Hindlimb muscle (tissue), 1 donor: ENCODE results near the gene ABCC3. TPM values are rescaled to one million over a fixed set of nuclear protein-coding genes. Genes with fewer than 3 reads are reported as not detected.
A peak's percentile ranks its signal among the peaks of the same experiment; 100 is the strongest.

Experiments used
- DNase-seq: peaks from one replicate; pipeline ENCODE4 v3.0.0-alpha.2; 2013
- polyA plus RNA-seq: library from polyadenylated mRNA; unstranded; fragments of 120-200 nt; gene quantifications from one replicate; pipeline ENCODE4 v1.2.1, GENCODE V29; 2013; ENCODE audit not compliant: insufficient read length

Gene ABCC3
- polyA plus RNA-seq, 1 donor, result 0.66 TPM

DNA sequence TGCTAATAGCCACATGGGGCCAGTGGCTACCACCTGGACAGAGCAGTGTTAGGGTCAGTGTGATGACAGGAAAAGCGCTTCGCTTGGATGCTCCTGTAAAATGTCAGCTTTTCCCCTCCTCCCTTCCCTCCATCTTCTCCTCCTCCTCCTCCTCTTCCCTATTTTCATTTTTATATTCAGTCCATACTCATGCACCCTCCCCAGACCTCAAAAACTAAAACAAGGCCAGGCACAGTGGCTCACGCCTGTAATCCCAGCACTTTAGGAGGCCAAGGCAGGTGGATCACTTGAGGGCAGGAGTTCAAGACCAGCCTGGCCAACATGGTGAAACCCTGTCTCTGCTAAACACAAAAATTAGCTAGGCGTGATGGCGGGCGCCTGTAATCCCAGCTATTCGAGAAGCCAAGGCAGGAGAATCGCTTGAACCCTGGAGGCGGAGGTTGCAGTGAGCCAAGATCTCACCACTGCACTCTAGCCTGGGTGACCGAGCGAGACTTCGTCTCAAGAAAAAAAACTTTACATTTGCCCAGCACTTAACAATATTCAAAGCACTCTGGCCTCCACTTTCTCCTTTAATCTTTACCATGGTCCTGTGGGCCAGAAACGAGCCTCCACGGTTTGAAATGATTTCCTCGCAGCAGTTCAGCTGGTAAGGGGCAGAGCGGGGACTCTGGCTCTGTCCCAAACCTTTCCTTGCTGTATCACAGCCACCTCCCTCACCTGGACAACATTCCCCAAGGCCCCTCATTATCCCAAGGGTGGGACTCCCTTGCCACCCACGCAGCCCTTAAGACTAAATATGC lies 51.2 kb downstream of the ABCC3 start:
- DNase-seq, result no peak

DNA sequence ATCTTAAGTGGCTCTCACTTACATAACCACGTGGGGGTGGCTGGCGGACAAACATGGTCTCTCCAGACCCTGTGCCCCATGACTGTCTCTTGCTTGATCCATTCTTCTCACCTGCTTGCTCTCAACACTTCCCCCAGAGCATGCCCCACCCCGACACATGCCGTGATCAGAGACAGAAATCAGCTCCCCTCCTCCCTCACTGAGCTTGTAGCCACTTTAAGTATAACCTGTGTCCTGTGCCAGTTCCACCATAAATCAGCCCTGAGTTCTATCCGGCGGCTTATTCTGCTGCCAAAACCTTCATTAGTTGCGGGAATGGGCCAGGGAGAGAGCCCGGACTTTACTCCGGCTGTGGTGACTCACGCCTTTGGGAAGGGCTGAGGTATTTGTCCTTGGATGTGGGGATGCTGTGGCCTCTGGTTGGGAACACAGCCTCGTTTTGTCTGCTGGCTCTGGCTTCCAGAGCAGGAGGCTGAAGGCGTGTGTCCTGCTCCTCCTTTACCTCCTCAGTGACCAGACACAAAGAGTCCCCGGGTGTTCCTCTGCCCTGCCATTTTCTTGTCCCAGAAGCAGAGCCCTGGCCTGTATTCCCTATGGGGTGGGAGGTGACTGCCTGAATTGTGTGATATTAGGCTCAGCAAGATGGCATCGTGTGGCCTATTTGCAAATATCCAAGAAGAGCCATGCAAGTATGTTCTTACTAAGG lies 52.0 kb downstream of the ABCC3 start:
- peak; percentile 72 for DNase-seq

DNA sequence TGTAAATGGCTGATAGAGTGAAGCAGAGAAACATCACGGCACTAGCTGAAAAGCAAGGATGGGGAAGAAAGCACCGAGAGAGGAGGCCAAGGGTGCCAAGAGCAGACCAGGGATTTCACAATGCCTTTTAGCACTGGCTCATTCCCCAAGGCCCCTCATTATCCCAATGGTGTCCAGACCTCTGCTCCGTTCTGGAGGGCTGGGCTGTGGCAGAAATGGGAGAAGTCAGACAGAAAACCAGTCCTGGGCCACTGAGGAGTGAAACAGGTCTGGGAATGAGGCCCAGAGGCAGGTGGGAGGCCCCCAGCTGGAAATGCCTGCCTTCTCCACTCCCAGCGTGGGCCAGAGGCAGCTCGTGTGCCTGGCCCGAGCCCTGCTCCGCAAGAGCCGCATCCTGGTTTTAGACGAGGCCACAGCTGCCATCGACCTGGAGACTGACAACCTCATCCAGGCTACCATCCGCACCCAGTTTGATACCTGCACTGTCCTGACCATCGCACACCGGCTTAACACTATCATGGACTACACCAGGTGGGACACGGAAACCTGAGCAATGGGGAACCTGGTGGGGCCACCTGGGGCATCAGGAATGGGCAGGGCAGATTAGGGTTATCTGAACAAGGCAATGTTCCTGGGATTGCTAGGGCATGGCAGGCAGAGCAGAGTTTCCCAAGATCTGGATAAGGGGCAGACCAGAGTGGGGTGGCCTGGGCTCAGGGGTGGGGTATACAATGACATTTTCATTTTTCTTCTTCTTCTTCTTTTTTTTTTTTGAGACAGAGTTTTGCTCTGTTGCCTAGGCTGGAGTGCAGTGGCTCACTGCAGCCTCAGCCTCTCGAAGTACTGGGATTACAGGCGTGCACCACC lies 52.8 kb downstream of the ABCC3 start:
- no peak for DNase-seq

DNA sequence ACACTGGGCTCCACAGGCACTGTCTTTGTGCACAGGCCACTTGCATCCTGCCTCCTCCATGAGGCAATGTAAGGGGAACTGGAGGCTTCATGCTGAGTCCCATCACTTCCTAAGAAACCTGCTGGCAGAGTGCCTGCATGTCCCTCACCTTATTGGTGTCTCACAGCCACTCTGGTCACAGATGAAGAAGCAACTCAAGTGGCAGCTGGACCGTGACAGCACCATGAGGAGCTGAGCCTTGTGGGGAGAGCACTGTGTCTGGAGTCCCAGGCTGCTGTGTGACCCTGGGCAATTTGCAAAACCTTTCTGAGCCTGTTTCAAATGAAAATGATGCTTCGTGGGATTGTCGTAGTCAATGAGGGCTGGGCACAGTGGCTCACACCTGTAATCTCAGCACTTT lies 53.6 kb downstream of the ABCC3 start:
- DNase-seq, result no peak

DNA sequence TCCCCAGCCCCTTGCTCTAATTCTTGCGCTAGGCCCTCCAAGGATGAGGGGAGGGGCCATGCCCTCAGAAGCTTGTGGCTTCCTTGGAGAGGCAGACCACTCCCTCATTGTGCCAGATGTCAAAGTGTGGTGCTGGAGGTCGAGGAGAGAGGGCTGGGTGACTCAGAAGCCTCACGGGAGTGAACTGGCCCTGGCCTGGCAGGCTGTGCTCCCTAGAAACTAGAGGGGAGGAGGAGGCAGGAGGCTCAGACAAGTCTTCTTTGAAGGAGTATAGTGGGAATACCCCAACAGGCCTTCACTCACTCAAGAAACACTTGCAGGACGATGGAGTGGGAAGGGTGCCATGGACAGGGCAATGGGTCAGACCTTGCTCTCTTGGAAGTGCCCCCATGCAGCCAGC lies 54.6 kb downstream of the ABCC3 start:
- no peak for DNase-seq

DNA sequence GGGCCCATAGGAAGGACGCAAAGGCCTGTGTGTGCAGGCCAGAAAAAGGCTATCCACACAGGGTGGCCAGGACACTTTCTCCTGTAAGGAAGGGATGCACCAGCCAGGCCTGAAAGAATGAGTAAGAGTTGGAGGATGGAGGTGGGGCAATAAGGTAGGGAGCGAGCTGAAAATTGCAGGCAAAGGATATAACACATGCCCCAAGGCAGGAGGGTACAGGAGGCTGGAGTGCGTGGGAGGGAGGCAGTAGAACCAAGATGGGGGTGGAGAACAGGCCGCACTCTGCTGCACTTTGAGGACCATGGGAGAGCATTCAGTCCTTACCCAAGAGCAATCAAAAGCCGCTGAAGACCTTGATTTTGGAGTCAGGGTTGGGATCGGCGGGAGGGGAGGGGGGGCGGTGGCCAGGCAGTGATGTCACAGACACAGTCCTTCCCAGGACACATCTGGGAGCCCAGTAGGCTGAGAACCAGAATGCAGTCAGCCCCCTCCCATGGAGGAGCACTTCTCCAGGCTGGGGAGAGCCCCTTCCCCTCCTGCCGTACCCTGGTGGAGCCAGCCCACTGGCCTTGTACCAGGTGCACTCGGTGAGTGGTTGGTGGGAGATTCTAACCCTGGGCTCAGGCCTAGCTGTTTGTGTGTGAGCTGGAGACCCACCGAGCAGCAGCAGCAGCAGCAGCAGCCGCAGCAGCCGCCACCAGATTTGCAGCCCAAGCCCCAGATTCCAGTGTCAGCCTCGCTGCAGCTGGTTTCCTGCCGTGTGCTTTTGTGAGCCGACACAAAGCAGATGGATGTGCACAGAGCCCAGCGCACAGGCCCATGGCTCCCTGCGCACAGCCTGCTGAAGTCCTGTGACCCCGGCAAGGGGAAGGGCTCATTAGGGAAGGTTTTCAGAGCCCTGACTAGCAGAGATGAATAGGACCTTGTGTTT lies 55.5 kb downstream of the ABCC3 start:
- DNase-seq, result no peak

DNA sequence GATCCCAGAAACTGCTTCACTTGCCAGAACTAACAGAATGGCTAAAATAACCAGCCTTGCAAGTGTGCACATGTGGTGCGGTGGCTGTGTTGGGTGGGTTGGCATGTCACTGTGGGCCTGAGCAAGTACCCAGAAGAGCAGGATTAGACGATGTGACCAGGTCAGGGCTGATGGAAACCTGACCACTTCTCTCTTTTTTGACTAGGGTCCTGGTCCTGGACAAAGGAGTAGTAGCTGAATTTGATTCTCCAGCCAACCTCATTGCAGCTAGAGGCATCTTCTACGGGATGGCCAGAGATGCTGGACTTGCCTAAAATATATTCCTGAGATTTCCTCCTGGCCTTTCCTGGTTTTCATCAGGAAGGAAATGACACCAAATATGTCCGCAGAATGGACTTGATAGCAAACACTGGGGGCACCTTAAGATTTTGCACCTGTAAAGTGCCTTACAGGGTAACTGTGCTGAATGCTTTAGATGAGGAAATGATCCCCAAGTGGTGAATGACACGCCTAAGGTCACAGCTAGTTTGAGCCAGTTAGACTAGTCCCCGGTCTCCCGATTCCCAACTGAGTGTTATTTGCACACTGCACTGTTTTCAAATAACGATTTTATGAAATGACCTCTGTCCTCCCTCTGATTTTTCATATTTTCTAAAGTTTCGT lies 56.3 kb downstream of the ABCC3 start:
- no peak for DNase-seq

DNA sequence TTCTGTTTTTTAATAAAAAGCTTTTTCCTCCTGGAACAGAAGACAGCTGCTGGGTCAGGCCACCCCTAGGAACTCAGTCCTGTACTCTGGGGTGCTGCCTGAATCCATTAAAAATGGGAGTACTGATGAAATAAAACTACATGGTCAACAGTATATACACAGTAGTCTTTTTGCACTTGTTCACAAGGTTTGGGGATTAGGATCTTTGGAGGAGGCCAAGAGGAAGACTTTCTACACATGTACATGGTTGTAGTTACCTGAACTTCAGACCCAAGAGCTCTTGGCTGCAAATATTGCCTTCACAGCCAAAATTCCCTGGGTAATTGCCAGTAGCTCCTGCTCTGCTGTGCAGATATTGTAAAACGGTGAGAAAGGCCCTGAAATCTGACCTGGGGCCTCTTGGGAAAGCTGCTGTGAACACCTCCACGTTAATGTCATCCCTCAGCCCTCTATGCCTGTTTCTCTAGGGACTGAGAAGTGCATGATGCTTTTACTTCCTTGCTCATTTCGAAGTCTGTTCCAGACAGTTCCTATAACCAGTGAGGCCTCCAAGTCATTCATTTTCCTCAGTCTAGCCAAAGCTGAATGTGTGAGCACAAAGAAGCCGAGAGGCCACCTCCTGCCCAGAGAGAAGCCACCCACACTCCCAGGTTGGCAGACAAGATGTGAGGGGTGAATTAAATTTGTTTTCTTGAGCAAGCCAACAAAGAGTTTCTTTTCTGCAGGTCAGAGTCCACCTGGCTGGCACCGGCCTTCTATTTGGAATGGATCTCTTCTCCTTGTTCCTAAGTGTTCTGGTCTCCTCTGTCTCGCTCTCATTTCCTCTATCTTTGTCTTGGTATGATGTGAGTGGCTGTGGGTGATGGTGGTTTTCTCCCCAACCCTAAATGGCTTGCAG lies 57.1 kb downstream of the ABCC3 start:
- no peak for DNase-seq

DNA sequence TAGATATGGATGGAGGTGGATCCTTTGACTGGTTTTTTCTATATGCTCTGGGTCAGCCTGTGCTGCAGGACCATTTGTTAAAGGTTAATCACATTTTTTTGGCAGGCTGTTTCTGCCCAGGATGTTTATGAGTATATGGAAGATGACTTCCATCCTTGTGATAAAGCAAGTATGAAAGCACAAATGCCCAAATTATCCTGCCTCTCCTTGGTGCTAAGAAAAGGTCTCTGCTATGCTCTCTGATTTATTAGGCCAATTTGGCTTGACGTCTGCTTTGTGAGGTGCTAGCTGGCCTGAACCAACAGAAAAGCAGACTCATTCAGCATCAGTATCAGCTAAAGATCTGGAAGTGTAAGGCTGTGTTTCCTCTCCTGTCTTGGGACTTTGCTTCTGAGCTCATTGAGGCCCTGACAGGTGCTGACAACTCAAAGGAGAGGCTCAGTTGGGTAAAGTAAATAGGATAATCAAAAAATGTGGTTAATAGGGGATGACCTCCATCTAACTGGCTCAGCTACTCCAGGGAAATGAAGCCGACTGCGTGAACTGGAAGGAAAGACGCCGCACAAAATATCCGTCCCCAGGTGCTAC lies 57.9 kb downstream of the ABCC3 start:
- DNase-seq, result no peak

DNA sequence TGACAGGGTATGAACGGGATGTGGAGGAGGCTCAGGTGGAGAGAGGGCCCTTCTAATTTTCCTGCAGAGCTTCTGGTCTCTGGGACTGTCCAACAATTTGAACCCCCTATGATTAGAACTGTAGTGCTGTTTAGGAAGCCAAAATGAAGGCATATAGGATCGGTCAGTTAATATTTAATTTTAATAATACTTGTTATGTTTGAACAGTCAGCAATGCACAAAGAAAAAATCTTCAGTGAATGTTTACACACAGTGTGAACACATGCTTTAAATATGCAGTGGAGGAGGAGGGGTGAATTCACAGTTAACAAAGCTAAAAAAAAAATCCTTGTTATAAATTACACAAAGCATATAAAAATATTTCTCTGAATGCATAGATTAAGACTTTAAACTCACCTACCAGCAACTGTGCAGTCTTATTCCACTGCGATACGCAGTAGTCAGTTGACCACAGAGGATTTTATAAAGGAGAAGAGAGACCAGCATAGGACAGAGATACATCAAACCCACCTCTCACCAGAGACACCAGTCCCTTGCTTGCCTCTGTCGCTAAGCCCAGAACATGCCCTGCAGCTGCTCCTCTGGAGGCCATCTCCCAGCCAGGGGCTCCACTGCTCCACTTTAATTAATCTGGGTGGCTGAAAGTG lies 58.5 kb downstream of the ABCC3 start:
- DNase-seq, result no peak

DNA sequence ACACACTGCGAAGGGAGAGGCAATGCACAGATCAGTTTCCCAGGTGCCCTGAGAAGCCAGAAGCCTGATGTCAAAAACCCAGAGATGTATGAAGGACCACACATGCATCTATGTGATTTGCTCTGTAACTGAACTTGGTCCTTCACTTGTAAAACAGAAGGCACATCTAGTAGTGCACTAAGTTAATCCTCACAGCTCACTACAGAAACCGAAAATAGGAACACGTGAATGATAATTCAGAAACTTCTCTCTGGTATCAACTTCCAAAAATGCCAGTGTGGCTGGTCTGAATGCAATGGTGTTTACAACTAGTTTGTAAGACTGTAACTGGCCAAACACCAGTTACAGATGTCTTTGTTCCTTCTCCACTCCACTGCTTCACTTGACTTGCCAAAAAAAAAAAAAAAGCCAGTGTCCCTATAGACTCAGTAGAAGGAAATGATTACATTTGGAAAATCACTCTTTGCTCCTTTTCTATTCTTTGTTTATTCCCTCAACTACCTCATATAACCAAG lies 61.7 kb downstream of the ABCC3 start:
- DNase-seq, result no peak

DNA sequence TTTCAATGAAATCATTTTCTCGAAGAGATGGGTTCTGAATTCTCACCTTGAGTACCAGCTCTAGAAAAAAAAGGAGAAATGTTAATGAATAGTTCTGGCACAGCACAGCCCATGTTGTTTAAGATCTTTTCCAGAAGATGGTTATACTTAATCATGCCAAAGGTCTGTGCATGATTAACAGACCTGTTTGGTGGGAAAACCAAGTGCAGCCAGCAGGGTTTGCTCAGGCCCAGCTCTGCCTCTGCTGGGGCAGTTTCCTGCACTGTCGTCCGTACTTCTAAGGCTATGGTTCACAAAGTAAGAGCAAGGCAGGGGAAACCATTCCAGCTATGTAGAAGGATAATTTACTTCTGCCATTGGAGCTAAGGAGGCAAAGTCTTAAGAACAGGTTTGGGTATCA lies 62.4 kb downstream of the ABCC3 start:
- DNase-seq, result no peak

DNA sequence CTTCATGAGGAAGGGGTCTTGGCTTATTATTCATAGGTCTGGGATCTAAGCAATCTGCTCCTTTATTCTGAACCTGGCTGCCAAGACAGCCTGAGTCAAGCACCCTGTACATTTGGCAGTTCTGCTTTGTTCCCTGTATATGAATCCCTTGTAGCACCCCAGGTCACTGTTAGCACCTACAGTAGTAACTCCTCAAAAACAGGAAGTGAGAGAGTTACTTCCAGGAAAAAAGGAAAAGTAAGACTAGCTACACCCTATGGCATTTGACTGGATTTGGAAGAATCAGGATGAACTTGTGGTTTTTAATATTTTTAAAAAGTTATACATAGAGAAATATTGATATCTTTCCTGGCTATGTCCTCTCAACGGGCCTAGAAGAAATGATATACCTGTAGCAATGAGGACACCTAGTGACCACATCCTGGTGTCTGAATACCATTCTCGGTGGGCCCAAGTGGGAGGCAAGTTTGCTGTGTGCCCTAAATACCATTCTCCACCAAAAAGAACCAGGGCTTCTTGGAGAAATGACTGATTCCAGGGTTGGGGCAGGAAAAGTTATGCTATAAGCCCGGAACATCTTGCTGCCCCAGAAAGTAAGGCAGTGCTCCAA lies 63.1 kb downstream of the ABCC3 start:
- DNase-seq, result no peak

DNA sequence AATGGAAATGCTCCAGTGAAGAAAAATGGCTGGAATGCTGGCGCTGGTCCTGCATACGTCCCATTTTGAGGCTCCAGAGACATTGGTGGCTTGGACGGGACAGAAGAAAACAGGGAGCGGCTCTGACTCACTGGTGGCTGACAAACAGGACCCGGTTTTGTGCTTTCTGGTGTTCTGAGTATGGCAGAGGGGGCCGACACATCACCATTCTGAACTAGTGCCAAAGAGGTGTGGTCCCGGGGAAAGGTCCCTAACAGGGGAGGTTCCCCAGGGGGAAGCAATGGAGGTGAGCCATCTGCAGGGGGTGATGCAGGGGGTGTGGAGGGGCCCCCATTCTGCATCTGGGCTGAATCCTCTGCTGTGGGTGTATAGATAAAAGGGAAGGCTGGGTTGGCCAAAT lies 64.7 kb downstream of the ABCC3 start:
- DNase-seq, result no peak

DNA sequence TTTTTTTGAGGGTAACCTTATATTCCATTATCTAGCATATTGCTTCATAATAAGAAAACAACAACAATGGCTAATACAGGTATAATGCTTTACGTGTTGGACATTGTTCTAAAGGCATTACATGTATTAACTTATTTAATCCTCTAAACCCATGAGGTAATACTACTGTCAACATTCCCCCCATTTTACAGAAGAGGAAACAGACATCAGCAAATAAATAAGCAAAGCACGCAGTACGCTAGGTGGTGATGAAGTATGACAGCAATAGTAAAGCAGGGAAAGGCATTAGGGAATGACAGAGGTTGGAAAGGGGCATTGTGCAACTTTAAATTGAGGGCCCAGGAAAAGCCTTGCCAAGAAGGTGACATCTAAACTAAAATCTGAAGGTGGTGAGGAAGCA lies 68.5 kb downstream of the ABCC3 start:
- no peak for DNase-seq

DNA sequence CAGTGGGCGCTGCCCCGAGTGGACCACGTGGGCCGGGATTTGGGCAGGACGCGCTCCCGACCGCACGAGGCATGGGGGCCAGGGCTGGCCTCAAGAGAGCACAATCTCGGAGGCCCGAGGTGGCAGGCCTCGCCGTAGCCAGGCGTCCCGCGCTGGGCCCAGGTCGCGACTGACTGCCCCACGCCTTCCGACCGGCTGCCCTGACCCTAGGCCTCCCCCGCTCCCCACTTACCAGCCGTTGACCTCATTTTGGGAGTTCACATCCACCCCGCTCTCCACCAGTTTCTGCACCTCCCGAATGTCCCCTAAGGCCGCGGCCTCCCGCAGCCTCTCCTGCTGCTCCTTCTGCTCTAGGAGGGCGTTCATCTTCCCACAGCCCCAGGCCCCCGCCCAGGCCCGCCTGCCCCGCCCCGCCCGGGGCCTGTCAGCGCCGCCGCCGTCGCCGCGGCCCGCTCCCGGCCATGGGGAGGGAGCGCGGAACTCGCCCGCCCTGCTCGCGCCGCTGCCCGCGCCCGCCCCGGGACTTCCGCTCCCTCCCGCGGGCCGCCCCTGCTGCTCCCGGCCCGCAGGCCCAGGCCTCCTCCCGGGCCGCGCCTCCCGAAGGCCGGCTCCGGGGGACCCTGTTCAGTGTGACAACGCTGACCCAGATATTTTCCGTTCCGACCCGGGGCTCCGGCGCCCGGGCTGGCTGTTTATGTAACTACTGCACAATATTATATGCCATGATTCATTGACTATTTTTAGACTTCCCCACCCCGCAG lies 72.8 kb downstream of the ABCC3 start, which contains the start of gene ANKRD40:
Gene ANKRD40 (minus strand): TSS at position 626 of the 761 bp plus-strand sequence. CDS start 260 bp downstream, at position 366.
- DNase-seq, result peak; percentile 94

DNA sequence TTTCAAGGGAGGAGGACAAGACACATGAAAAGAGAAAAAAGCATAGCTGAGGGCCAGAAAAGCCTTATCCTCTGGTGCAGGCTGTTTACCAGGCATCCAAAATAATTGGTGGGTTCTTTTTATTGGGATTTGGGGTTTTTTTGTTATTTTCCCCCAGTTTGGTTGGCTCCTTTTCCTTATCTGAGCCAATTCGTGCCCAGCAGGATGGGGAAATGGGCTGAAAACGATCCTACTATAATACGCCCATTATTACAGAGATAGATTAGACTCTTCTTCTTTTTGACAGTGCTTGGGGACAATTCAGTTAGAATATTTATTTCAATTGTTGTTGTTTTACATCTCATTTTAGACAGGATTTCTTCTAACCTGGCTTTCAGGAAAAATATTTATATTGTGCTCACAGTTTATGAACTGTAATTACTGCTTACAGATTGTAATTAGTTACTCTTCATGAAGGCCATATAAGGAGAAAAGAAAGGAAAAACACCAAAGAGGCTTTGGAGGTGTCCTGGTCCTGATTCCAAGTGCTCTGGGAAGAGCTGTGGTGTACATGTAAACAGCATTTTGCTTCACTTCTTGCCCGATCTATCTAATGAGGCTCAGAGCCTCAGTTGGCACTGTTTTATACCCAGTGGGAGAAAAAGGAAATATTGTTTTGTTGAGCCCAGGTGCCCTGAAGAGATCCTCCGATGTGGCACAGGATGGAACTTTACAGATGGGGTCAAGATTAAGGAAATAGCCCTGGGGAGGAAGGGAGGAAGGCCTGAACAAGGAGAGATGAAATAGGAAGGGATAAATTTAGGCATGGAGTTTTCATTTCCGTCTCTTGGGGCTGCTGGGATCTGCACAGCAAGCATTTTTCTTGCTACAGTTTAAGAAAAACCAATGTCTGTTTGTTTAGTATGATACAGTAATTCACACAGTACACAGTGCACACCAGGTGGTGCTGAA lies 73.6 kb downstream of the ABCC3 start:
- peak; percentile 63 for DNase-seq
